Measurements from ENCODE around the gene ANKRD6. TPM values are rescaled to one million over a fixed set of nuclear protein-coding genes. Genes with fewer than 3 reads are reported as not detected.

Gene ANKRD6
- total RNA-seq, 1 experiment from 2014 or later = 4.1 TPM

DNA sequence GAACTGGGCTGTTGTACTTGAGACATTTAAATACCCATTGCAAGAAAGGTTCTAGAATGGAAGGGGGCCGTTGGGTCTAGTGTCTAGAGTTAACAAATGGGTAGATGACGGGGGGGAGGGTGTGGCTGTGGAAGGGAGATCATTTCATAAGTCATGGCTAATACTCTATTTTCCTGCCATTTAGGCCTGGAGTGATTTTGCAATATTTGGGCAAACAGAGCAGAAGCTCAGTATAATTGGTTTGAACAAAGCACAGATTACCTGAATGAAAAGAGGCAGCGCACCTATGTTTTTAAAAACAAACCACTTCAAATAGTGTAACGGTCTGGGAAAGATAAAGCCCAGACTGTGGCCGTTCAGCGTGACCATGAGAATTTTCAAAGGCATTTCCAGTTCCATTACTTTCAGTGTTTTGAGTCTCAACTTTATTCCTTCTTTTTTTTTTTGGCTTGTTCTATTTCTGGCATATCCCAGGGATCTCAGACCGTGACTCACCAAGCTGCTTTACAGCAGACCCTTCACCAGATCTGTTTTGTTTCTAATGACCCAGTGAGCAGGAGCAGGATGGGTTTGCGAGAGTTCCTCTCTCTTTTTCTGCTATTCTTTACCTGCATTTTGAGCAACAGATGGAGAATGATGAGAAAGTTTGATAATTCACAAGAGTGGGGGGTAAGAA lies 131.9 kb downstream of the ANKRD6 start:
- peak; percentile 40 for DNase-seq (ENCODE audit: low read depth)

GRCh38 chr6:89566008-89566800 lies 133.3 kb downstream of the ANKRD6 start:
- DNase-seq (ENCODE audit: low read depth) = no peak

DNA sequence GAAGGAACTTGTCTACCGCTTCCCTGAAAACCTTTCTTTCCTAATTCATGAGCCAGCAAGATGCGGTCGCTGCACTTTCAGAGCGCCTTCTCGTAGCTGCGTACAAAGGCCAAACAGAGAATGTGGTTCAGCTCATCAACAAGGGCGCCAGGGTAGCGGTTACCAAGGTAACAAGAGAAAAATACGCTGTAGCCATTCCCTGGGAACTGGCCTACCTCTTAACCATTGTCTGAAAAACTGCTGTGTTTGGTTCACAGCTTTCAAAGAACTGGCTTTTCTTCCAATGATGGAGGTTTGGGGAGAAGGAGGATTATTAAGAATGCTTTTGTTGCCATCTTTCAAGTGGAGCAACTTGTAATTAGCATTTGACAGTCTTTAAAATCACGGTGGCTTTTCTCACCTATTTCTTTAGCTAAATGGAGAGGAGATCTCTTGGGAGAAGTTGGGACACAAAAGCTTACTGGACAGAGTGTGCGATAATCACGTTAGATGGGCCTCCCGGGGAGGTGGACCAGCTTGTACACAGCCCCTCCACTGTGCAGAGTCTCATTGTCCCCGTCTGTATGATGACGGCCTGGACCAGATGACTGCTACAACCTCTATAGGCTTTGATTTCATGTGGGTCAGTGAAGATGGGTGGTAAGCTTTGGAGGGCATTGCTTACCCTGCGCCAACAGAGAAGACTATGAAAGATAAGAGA lies 134.1 kb downstream of the ANKRD6 start:
- no peak for DNase-seq (ENCODE audit: low read depth)

- DNase-seq (ENCODE audit: low read depth) = no peak
Measured at GRCh38 chr6:89567630-89568390, 134.9 kb downstream of the ANKRD6 start.

GRCh38 chr6:89574910-89575561 lies 142.1 kb downstream of the ANKRD6 start:
- no peak for DNase-seq (ENCODE audit: low read depth)

DNA sequence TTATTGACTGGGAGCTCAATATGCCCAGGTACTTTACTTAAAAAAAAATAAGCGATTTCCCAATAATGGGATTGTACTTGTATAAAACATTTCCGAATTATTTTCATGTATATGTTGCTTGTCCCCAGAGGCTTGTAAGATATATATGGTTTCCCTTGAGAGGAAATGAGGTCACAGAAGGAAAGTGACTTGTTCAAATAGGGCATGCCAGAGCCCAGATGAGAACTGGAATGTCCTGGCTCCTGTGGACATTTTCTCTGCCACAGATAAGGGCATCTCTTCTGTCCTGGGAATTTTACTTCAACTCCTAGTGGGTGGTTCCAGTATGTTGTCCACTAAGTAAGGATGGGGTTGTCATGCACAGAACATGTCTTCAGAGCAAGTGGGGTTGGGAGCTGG lies 142.6 kb downstream of the ANKRD6 start:
- DNase-seq (ENCODE audit: low read depth) = no peak

DNA sequence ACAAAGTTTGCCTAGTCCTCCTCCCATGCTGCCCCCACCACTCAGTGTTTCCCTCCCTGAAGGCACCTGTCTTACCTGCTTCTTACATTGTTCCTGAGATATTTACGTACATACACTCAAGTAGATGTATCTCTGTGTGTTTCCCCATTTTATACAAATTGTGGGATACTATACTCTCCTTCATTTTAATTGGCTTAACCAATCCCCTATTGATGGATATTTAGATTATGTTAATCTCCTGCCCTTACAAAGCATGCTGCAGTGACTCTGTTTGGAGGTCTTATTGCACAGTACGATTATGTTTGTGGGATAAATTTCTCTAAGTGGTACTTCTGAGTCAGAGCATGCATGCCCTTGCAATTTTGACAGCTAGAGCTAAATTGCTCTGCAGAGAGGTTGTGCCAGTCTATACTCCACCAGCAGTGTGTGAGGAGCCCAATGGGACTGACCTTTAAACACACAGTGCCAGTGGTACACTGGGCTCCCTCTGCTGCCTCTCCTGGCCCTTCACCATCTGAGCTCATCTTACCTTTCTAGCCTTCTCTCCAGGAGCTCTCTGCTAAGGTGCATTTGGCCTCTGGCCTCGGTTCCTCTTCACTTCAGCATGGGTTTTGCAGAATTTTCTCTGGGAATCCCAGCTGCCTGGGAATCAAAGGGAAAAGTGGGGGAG lies 148.2 kb downstream of the ANKRD6 start:
- no peak for DNase-seq (ENCODE audit: low read depth)

DNA sequence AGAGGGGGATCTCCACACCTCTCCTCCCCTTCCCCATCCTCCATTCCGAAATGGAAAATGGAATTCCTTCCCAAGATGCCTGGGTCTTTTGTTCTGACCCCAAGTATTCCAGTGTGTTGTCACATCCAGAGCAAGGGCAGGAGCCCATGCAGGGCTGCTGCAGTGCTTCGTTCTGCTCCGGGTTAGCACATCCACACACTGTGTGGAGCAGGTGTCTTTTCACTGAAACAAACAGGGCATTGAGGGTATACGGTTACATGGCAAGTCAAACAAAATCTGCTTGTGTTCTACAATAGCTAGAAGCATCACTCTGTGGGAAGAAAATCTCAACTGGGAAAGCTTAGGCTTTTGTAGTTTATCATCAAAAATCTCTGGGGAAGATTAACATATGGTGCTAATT lies 148.7 kb downstream of the ANKRD6 start:
- DNase-seq (ENCODE audit: low read depth) = no peak

DNA sequence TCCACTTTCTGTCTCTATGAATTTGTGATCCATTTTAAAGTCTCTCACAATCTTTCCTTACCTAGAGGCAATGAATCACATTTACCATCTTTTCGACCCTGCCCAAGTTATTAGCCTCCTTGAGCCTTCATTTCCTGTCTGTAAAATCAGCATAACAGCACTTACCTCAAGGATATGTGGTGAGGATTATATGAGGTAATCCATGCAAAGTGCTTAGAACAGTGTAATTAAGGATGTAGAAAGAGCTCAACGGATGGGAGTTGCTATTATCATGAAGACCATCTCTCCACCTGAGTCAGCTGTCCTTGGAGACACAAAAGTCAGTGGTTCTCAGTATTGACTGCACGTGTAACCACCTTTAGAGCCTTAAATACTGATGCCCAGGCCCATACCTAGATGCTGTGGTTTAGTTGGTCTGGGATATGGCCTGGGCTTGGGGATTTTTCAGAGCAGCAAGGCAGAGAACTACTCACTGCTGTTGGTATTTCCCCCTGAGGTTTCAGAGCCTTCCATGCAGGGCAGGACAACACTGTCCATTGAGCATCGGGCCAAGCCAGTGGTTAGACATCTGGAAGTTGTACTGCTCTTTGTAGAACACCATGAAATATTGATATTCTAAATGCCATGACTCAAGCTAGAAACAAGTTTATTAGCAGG lies 149.8 kb downstream of the ANKRD6 start:
- peak; percentile 9 for DNase-seq (ENCODE audit: low read depth)

DNA sequence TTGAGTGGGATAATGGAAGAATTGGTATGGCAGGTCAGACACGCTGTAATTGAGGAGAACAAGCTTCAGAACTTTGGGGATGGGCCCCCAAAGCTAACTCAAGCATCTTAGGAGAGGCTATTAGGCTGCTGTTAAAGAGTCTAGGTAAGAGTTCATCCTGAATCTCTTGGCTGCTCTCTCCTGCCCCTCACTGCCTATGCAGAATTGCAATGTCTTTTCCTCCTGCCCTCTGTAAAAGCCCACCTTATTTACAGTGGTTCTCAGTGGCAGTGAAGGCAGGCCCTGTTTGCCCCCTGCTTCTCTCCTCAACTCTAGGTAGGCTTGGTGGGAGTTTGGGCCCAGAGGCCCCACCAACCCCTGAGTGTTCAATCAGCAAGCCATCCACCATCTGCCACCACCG lies 150.6 kb downstream of the ANKRD6 start:
- no peak for DNase-seq (ENCODE audit: low read depth)

GRCh38 chr6:89584539-89584938 lies 151.6 kb downstream of the ANKRD6 start:
- no peak for DNase-seq (ENCODE audit: low read depth)

- no peak for DNase-seq (ENCODE audit: low read depth)
Measured at GRCh38 chr6:89585154-89585553, 152.2 kb downstream of the ANKRD6 start.

DNA sequence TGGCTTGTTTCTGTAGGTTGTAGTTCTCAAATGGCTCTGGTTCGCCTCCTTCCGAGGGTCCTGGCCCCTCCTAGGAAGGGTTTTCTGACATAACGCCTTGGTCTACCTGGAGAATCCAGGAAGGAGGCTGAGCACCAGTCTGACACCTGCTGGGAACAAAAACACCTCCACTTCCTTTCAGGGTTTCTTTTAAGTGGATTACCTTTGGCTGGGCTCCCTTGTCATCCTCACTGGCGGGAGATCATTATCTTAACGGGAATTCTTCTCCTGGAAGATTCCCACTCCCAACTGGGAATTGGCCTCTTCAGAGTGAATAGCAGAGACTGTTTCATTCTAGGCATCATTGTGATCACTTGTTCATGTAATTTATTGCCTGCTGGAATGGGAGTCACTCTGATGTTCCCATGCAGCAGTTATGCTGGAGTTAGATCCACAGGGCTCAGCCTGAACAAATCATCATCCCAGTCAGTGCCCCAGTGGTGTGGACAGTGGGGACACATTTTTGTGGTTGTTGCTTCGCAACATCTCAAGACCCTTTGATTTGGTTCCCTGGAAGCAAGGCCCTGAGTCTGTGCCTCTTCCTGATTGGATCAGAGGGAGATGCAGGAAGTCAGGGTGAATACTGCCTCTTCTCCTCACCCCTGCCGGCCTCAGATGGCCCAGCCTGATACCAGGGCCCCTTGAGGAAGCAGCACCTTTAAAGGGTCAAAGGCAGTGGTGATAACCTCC lies 156.5 kb downstream of the ANKRD6 start:
- no peak for DNase-seq (ENCODE audit: low read depth)

DNA sequence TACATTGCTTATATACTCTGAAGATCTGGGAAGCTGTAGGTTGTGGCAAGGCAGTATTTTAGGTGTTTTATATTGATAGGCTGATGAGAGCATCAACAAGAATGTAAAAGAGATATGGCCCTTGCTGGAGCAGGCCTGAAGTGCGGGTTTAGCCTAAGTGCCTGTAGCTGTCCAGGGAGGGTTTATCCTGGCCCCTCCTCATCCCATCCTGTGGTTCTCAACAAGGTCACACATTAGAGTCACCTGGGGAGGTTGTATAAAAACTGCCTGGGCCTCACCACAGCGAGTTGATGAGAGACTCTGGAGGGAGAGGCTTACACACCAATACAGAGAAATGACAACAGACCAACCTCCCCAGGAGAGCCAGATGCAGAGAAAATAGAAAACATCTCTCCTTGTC lies 157.2 kb downstream of the ANKRD6 start:
- no peak for DNase-seq (ENCODE audit: low read depth)

DNA sequence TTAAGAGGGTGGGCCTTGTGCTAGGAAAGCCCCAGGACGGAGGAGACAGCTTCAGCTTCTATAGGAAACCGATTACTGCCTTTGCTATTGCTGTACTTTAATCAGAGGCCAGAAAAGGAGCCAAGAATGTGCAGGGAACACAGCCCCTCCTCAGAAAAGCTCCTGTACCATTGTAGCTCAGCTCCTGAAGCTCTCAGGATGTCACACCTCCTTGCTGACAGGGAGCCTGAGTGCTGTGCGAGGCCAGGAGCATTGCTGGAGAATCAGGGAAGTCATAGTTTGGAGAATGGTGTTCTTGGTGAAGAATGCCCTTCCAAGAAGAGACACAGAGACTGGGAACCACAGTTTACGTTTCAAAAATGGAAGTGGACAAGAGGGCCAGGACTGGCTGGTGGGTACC lies 158.8 kb downstream of the ANKRD6 start:
- DNase-seq (ENCODE audit: low read depth) = no peak

DNA sequence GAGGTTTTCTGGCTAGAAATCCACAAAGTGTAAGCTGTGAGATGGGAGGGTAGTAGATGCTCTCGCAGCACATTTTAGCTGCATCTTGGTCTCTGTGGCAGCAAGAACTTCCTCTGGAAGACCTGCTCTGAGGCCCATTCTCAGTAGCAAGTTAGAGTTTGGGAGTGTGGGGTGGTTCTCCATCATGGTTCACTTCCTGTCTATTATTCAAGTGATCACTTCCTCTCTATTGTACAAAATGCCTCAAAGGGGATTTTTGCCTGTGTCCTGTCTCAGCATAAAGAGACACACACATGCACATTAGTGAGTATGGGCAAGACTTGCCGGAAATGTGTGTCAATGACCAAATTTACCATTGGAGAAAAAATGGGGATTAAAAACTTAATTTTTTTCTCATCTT lies 163.1 kb downstream of the ANKRD6 start:
- no peak for DNase-seq (ENCODE audit: low read depth)

DNA sequence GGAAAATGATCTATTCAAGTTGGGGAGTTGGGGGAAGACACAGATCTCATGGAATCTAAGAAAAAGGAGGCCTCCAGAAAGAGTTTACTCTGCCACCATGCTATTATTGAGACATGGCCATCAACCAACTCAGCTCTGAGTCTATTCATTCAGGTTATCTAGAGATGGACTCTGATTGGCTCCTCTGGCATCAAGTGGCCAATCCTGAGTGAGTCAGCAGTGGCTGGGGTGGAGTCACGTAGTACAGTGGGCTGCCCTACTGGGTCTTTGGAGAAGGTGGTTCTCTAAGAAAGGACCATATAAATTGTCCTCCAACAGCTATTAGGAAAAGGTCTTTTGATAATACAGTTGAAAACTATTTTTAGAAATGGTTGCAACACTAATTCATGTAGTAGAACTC lies 163.5 kb downstream of the ANKRD6 start:
- DNase-seq (ENCODE audit: low read depth) = peak; percentile 9

GRCh38 chr6:89597372-89597771 lies 164.4 kb downstream of the ANKRD6 start:
- no peak for DNase-seq (ENCODE audit: low read depth)

GRCh38 chr6:89597988-89598387 lies 165.0 kb downstream of the ANKRD6 start:
- DNase-seq (ENCODE audit: low read depth) = no peak

DNA sequence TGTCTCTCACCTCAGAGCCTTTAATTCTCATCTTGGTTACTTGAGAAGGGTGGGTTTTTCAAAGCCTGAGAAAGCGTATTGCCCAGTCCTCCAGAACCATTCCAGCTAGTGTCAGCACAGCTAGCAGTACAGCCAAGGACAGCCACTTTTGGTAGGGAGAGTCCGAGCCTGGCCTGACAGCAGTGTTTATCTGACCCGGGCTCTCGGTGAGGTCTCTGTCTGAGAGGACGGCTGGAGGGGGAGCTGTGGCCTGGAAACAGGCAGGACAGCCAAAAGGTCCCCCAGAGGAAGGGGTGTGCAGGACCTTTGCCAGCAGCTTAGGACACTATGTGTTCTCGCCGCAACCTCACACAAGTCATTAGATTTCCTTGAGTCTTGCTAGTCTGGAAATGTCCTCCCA lies 166.8 kb downstream of the ANKRD6 start:
- DNase-seq (ENCODE audit: low read depth) = no peak
